ENCODE measurements around the gene NID1.
A peak's percentile ranks its signal among the peaks of the same experiment; 100 is the strongest.

NID1 gene

GRCh38 chr1:236063919-236064673 is 794 bp downstream of the NID1 start:
- Mint-ChIP-seq H3K27ac (no peak overlapping the region), H3K36me3 (ENCODE audit: low read depth) (no peaks in the 10 kb centered on the region), H3K4me3 (peak overlapping the region; percentile 54), H3K9me3 (no peaks in the 10 kb centered on the region), H3K4me1 (ENCODE audit: low read depth) (peaks cover 24% of the 10 kb centered on the region), H3K27me3 (peaks cover 51% of the 10 kb centered on the region)

- Mint-ChIP-seq H3K27ac (no peak overlapping the region), H3K9me3 (no peaks in the 10 kb centered on the region), H3K4me1 (ENCODE audit: low read depth) (peaks cover 28% of the 10 kb centered on the region), H3K36me3 (ENCODE audit: low read depth) (no peaks in the 10 kb centered on the region), H3K4me3 (peak overlapping the region; percentile 39), H3K27me3 (peaks cover 54% of the 10 kb centered on the region)
Measured at GRCh38 chr1:236063551-236063918, 1.4 kb downstream of the NID1 start.

GRCh38 chr1:236060286-236060685 is 4.6 kb downstream of the NID1 start:
- Mint-ChIP-seq H3K36me3 (ENCODE audit: low read depth) (no peaks in the 10 kb centered on the region), H3K4me3 (no peak overlapping the region), H3K4me1 (ENCODE audit: low read depth) (peaks cover 13% of the 10 kb centered on the region), H3K27ac (no peak overlapping the region), H3K9me3 (no peaks in the 10 kb centered on the region), H3K27me3 (peaks cover 48% of the 10 kb centered on the region)

GRCh38 chr1:236059011-236059410 is 5.9 kb downstream of the NID1 start:
- Mint-ChIP-seq H3K36me3 (ENCODE audit: low read depth) (no peaks in the 10 kb centered on the region), H3K4me3 (no peak overlapping the region), H3K9me3 (no peaks in the 10 kb centered on the region), H3K27ac (no peak overlapping the region), H3K4me1 (ENCODE audit: low read depth) (peaks cover 12% of the 10 kb centered on the region), H3K27me3 (peaks cover 45% of the 10 kb centered on the region)

GRCh38 chr1:236058141-236058934 is 6.6 kb downstream of the NID1 start:
- no peak overlapping the region for H3K4me3 Mint-ChIP-seq
- H3K27me3 Mint-ChIP-seq: peaks cover 45% of the 10 kb centered on the region
- H3K36me3 Mint-ChIP-seq (ENCODE audit: low read depth): no peaks in the 10 kb centered on the region
- H3K9me3 Mint-ChIP-seq: no peaks in the 10 kb centered on the region
- no peak overlapping the region for H3K27ac Mint-ChIP-seq
- peaks cover 12% of the 10 kb centered on the region for H3K4me1 Mint-ChIP-seq (ENCODE audit: low read depth)

- no peaks in the 10 kb centered on the region for H3K36me3 Mint-ChIP-seq (ENCODE audit: low read depth)
- peaks cover 12% of the 10 kb centered on the region for H3K4me1 Mint-ChIP-seq (ENCODE audit: low read depth)
- peak overlapping the region; percentile 23 for H3K27ac Mint-ChIP-seq
- H3K4me3 Mint-ChIP-seq: no peak overlapping the region
- H3K27me3 Mint-ChIP-seq: peaks cover 52% of the 10 kb centered on the region
- no peaks in the 10 kb centered on the region for H3K9me3 Mint-ChIP-seq
Measured at GRCh38 chr1:236057546-236057945, 7.3 kb downstream of the NID1 start.

- Mint-ChIP-seq H3K9me3 (no peaks in the 10 kb centered on the region), H3K4me1 (ENCODE audit: low read depth) (peaks cover 1% of the 10 kb centered on the region), H3K4me3 (no peak overlapping the region), H3K27ac (no peak overlapping the region), H3K36me3 (ENCODE audit: low read depth) (no peaks in the 10 kb centered on the region), H3K27me3 (peaks cover 35% of the 10 kb centered on the region)
Measured at GRCh38 chr1:236052232-236052993, 12.5 kb downstream of the NID1 start.

GRCh38 chr1:236051242-236051791 is 13.6 kb downstream of the NID1 start:
- Mint-ChIP-seq H3K36me3 (ENCODE audit: low read depth) (no peaks in the 10 kb centered on the region), H3K4me3 (no peak overlapping the region), H3K9me3 (no peaks in the 10 kb centered on the region), H3K4me1 (ENCODE audit: low read depth) (no peaks in the 10 kb centered on the region), H3K27ac (no peak overlapping the region), H3K27me3 (peaks cover 32% of the 10 kb centered on the region)

GRCh38 chr1:236045771-236046170 is 19.1 kb downstream of the NID1 start:
- no peaks in the 10 kb centered on the region for H3K9me3 Mint-ChIP-seq
- no peak overlapping the region for H3K27ac Mint-ChIP-seq
- H3K27me3 Mint-ChIP-seq: no peaks in the 10 kb centered on the region
- H3K4me1 Mint-ChIP-seq (ENCODE audit: low read depth): no peaks in the 10 kb centered on the region
- H3K4me3 Mint-ChIP-seq: no peak overlapping the region
- no peaks in the 10 kb centered on the region for H3K36me3 Mint-ChIP-seq (ENCODE audit: low read depth)

- no peaks in the 10 kb centered on the region for H3K36me3 Mint-ChIP-seq (ENCODE audit: low read depth)
- no peak overlapping the region for H3K27ac Mint-ChIP-seq
- no peaks in the 10 kb centered on the region for H3K27me3 Mint-ChIP-seq
- no peaks in the 10 kb centered on the region for H3K9me3 Mint-ChIP-seq
- no peaks in the 10 kb centered on the region for H3K4me1 Mint-ChIP-seq (ENCODE audit: low read depth)
- H3K4me3 Mint-ChIP-seq: no peak overlapping the region
Measured at GRCh38 chr1:236044341-236044740, 20.5 kb downstream of the NID1 start.

GRCh38 chr1:236041631-236042618 is 23.0 kb downstream of the NID1 start:
- no peak overlapping the region for H3K27ac Mint-ChIP-seq
- no peaks in the 10 kb centered on the region for H3K9me3 Mint-ChIP-seq
- no peaks in the 10 kb centered on the region for H3K36me3 Mint-ChIP-seq (ENCODE audit: low read depth)
- H3K27me3 Mint-ChIP-seq: no peaks in the 10 kb centered on the region
- H3K4me3 Mint-ChIP-seq: no peak overlapping the region
- no peaks in the 10 kb centered on the region for H3K4me1 Mint-ChIP-seq (ENCODE audit: low read depth)

- H3K4me3 Mint-ChIP-seq: no peak overlapping the region
- H3K4me1 Mint-ChIP-seq (ENCODE audit: low read depth): no peaks in the 10 kb centered on the region
- H3K27me3 Mint-ChIP-seq: no peaks in the 10 kb centered on the region
- H3K9me3 Mint-ChIP-seq: no peaks in the 10 kb centered on the region
- H3K27ac Mint-ChIP-seq: no peak overlapping the region
- no peaks in the 10 kb centered on the region for H3K36me3 Mint-ChIP-seq (ENCODE audit: low read depth)
Measured at GRCh38 chr1:236039740-236040685, 24.9 kb downstream of the NID1 start.

GRCh38 chr1:236038034-236038433 is 26.9 kb downstream of the NID1 start:
- Mint-ChIP-seq H3K27ac (no peak overlapping the region), H3K4me3 (no peak overlapping the region), H3K27me3 (no peaks in the 10 kb centered on the region), H3K4me1 (ENCODE audit: low read depth) (no peaks in the 10 kb centered on the region), H3K36me3 (ENCODE audit: low read depth) (no peaks in the 10 kb centered on the region), H3K9me3 (no peaks in the 10 kb centered on the region)

Data from stimulated activated naive CD8-positive, alpha-beta T cell treated with anti-CD3 and anti-CD28 coated beads, Interleukin-15, Interleukin-2, amounts not matched to agents 100 ng/mL and 50 ng/mL, for 24 hours (primary cell).